ENCODE results near the gene RSPRY1.

DNA sequence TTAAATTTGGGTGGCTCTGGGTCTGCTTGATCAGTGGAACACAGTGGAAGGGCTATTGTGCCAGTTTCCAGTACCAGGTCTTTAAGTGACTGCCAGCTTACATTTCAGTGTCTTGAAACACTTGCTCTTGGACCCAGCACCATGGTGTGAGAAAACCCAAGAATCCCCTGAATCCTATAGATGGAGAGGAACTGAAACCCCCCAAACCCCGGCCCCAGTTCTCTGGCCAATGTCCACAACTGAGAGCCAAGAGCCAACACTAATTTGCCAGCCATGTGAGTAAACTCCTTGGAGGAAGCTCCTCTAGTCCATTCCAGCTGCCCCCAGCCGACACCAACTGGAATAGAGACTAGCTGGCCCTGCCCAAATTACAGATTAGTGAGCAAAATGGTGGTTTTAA, 56.5 kb downstream of the RSPRY1 start:
- TF ChIP-seq, protein P1, sequence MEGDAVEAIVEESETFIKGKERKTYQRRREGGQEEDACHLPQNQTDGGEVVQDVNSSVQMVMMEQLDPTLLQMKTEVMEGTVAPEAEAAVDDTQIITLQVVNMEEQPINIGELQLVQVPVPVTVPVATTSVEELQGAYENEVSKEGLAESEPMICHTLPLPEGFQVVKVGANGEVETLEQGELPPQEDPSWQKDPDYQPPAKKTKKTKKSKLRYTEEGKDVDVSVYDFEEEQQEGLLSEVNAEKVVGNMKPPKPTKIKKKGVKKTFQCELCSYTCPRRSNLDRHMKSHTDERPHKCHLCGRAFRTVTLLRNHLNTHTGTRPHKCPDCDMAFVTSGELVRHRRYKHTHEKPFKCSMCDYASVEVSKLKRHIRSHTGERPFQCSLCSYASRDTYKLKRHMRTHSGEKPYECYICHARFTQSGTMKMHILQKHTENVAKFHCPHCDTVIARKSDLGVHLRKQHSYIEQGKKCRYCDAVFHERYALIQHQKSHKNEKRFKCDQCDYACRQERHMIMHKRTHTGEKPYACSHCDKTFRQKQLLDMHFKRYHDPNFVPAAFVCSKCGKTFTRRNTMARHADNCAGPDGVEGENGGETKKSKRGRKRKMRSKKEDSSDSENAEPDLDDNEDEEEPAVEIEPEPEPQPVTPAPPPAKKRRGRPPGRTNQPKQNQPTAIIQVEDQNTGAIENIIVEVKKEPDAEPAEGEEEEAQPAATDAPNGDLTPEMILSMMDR (IDR thresholded peaks at IDR 0.05; ENCODE audit: insufficient read depth, low read depth, low read length) = no peak
- TF ChIP-seq EZH2 (IDR thresholded peaks at IDR 0.05; ENCODE audit: insufficient read depth, low read length) = no peak
